Peyer's patch (tissue), 4 donors: ENCODE results near the gene PLK1.

ENCODE experiments used
- POLR2A ChIP-seq, 2 donors: fragments of 450-650 bp; IDR thresholded peaks; one replicate each; pipeline ENCODE4 v1.5.1; 2017; ENCODE audit warnings: antibody characterized with exemption in 2 of 2, mild to moderate bottlenecking in 2 of 2, moderate library complexity in 2 of 2
- TF ChIP-seq, protein P1 (sequence below), 6 experiments: fragments of 450-650 bp in 4 of 6; fragments of 200-600 bp in 2 of 6; sonication (generic) in 1 of 6; IDR thresholded peaks; one replicate each; pipeline ENCODE4 v1.5.1; 2017 to 2019; ENCODE audit warnings: antibody characterized with exemption in 6 of 6, mild to moderate bottlenecking in 3 of 6, moderate library complexity in 1 of 6

- TF ChIP-seq, protein P1, sequence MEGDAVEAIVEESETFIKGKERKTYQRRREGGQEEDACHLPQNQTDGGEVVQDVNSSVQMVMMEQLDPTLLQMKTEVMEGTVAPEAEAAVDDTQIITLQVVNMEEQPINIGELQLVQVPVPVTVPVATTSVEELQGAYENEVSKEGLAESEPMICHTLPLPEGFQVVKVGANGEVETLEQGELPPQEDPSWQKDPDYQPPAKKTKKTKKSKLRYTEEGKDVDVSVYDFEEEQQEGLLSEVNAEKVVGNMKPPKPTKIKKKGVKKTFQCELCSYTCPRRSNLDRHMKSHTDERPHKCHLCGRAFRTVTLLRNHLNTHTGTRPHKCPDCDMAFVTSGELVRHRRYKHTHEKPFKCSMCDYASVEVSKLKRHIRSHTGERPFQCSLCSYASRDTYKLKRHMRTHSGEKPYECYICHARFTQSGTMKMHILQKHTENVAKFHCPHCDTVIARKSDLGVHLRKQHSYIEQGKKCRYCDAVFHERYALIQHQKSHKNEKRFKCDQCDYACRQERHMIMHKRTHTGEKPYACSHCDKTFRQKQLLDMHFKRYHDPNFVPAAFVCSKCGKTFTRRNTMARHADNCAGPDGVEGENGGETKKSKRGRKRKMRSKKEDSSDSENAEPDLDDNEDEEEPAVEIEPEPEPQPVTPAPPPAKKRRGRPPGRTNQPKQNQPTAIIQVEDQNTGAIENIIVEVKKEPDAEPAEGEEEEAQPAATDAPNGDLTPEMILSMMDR (IDR thresholded peaks at IDR 0.05): no peak
- no peak for TF ChIP-seq POLR2A (IDR thresholded peaks at IDR 0.05)
These were observed 31.3 kb downstream of the PLK1 start for GRCh38 chr16:23710008-23710407.
